ENCODE measurements around the gene RNU11. TPM values are rescaled to one million over a fixed set of nuclear protein-coding genes. Genes with fewer than 3 reads are reported as not detected.
A peak's percentile ranks its signal among the peaks of the same experiment; 100 is the strongest.

RNU11 gene
- total RNA-seq, 1 experiment from 2014 or later = not detected

DNA sequence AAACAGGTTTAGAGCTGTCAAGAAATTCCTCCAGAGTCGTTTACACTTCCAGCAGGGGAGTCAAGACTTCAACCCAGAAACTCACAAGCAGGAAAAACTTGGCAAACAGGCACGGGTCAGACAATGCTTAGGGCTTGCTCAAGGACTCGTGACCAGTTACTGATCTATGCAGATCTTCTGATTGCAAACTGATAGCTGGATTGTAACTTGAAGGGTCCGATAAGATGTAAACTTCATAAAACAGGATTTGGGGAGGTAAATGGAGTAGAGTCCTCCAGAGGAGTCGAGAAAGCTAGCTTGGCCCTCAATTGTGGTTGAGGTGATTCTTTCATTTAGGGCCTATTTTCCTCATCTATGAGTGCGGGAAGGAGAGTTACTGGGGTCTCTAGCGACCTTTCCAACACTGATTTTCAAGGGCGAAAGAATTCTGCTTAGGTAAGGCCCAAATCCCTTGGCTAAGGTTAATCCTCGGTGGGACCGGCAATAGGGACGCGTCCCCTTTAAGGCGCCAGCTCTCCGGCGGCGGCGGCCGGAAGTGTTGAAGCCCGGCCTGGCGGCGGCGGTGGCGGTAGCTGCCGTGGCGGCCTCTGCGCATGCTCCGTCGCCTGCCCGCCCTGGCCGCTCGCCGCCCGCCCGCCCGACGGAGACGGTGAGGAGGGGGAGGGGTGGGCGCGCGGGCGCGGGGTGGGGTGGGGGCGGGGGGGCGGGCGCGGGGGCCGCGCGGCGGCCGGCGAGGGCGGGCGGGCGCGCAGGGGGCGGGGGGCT lies 20.0 kb downstream of the RNU11 start, which contains the start of gene GMEB1:
Gene GMEB1, plus strand, starts transcription at position 594 of the 765 bp plus-strand sequence. CDS start 14,829 bp downstream, outside the sequence.
- Histone ChIP-seq H3K4me3 (ENCODE audit: low read length) (peak within 1 kb of the TSS; percentile 83), H3K9ac (ENCODE audit: low read length) (peak within 1 kb of the TSS; percentile 98), H3F3A (ENCODE audit: low read length, unreplicated experiment) (peaks cover 3% of the 10 kb centered on the region), H3K79me2 (ENCODE audit: low read length) (peaks cover 28% of the 10 kb centered on the region), H3K36me3 (ENCODE audit: low read depth, low read length) (no peaks in the 10 kb centered on the region), H3K9me3 (ENCODE audit: low read length) (no peaks in the 10 kb centered on the region), H4K20me1 (ENCODE audit: low read length) (no peaks in the 10 kb centered on the region), H3K4me2 (ENCODE audit: low read length) (peak within 1 kb of the TSS; percentile 100), H3K27ac (ENCODE audit: low read length) (peak within 1 kb of the TSS; percentile 68), H3K4me1 (ENCODE audit: insufficient read depth, low read length) (peaks cover 10% of the 10 kb centered on the region; the same call in 1 of the 2 replicates), H3K27me3 (ENCODE audit: low read length) (no peaks in the 10 kb centered on the region), H3K9me2 (replicated peaks; ENCODE audit: low read length) (no peaks in the 10 kb centered on the region), H2AFZ (ENCODE audit: low read length) (peak within 1 kb of the TSS; percentile 97)
- CTCF ChIA-PET = interaction anchor here (0.5 kb wide), 1 partner anchor 69 kb away, joined by 9 read pairs; the partner anchor contains the start of gene YTHDF2
- intact Hi-C loops (cut with micrococcal nuclease) = loop anchor here (2.0 kb wide), 1 partner anchor 20 kb away; the partner anchor contains the start of gene RNU11
- TF ChIP-seq, protein P1, sequence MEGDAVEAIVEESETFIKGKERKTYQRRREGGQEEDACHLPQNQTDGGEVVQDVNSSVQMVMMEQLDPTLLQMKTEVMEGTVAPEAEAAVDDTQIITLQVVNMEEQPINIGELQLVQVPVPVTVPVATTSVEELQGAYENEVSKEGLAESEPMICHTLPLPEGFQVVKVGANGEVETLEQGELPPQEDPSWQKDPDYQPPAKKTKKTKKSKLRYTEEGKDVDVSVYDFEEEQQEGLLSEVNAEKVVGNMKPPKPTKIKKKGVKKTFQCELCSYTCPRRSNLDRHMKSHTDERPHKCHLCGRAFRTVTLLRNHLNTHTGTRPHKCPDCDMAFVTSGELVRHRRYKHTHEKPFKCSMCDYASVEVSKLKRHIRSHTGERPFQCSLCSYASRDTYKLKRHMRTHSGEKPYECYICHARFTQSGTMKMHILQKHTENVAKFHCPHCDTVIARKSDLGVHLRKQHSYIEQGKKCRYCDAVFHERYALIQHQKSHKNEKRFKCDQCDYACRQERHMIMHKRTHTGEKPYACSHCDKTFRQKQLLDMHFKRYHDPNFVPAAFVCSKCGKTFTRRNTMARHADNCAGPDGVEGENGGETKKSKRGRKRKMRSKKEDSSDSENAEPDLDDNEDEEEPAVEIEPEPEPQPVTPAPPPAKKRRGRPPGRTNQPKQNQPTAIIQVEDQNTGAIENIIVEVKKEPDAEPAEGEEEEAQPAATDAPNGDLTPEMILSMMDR (conservative IDR thresholded peaks at IDR 0.05; ENCODE audit: low read depth, low read length) = no peak
- TF ChIP-seq EZH2phosphoT487 (IDR thresholded peaks at IDR 0.05; ENCODE audit: borderline replicate concordance, low read length) = no peak
- no peak for TF ChIP-seq EZH2 (IDR thresholded peaks at IDR 0.05; ENCODE audit: low read length, unreplicated experiment)
- peak; percentile 87 for DNase-seq
- POLR2A ChIA-PET (ENCODE audit: unreplicated experiment) = interaction anchor here (0.6 to 1.2 kb wide), 5 partner anchors 20 to 514 kb away, joined by 3 to 30 read pairs (median 6); partner anchors contain the start of genes RNU11 and YTHDF2
- peak; percentile 84 for ATAC-seq
- BruUV-seq (replicated peaks) = TSS peak; percentile 96

DNA sequence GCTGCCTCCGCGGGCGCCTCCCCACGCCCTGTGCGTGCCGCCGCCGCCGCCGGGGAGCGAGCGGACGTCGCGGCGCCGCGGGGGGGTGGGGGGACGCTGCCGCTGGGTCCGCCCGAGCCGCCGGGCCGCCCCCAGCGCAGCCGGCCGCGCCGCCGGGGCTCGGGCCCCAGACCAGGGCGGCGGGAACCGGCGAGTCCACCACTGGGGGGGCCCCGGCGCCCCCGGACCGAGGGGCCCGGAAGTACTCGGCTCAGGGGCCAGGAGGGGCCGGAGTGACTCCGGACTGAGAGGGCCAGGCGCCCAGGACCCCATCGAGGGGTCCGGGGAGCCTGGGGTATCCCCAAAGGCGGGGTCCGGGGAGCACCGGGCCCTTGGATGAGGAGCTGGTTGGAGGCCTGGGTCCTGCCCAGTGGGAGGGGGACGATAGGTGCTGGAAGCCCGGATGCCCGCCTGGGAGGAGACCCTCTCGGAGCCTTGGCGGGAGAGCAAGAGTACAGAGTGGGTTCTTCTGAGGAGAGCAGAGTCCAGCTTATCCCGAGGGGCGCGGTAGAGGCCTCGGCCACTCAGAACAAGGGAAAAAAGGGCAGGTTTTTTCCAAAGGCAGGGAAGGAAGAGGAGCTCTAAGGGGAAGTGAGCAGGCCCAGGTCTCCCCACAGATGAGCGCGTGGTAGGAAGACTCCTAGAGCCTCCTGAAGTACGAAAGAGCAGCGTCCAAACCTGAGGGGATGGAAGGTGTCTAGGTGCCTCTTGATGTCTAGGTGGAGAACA lies 20.7 kb downstream of the RNU11 start:
- peak overlapping the region; percentile 100 for H3K4me2 ChIP-seq (ENCODE audit: low read length)
- H3K27ac ChIP-seq (ENCODE audit: low read length) = peak overlapping the region; percentile 68
- H2AFZ ChIP-seq (ENCODE audit: low read length) = peak overlapping the region; percentile 79
- peak; percentile 87 for ATAC-seq
- no peaks in the 10 kb centered on the region for H3K36me3 ChIP-seq (ENCODE audit: low read depth, low read length)
- H3K9me3 ChIP-seq (ENCODE audit: low read length) = no peaks in the 10 kb centered on the region
- H3K4me3 ChIP-seq (ENCODE audit: low read length) = peak overlapping the region; percentile 83
- no peak for TF ChIP-seq EZH2phosphoT487 (IDR thresholded peaks at IDR 0.05; ENCODE audit: borderline replicate concordance, low read length)
- TF ChIP-seq, protein P1 (conservative IDR thresholded peaks at IDR 0.05; ENCODE audit: low read depth, low read length) = no peak
- TF ChIP-seq EZH2 (IDR thresholded peaks at IDR 0.05; ENCODE audit: low read length, unreplicated experiment) = no peak
- H4K20me1 ChIP-seq (ENCODE audit: low read length) = no peaks in the 10 kb centered on the region
- intact Hi-C loops (cut with micrococcal nuclease) = loop anchor here (1.0 to 2.0 kb wide), 2 partner anchors 20 to 67 kb away; partner anchors contain the start of genes RNU11 and YTHDF2
- peaks cover 3% of the 10 kb centered on the region for H3F3A ChIP-seq (ENCODE audit: low read length, unreplicated experiment)
- peaks cover 28% of the 10 kb centered on the region for H3K79me2 ChIP-seq (ENCODE audit: low read length)
- BruUV-seq (replicated peaks) = no TSS peak
- ChIA-PET POLR2A (ENCODE audit: unreplicated experiment) (interaction anchor here (0.5 to 1.2 kb wide), 6 partner anchors 20 to 94 kb away, joined by 3 to 30 read pairs (median 6); partner anchors contain the start of genes RNU11 and YTHDF2), CTCF (interaction anchor here (0.8 kb wide), 1 partner anchor 68 kb away, joined by 3 read pairs; the partner anchor contains the start of gene YTHDF2)
- H3K4me1 ChIP-seq (ENCODE audit: insufficient read depth, low read length) = peaks cover 10% of the 10 kb centered on the region; the same call in 1 of the 2 replicates
- no peaks in the 10 kb centered on the region for H3K27me3 ChIP-seq (ENCODE audit: low read length)
- no peaks in the 10 kb centered on the region for H3K9me2 ChIP-seq (replicated peaks; ENCODE audit: low read length)
- peak; percentile 69 for DNase-seq
- peak overlapping the region; percentile 98 for H3K9ac ChIP-seq (ENCODE audit: low read length)
